GM21360 (cell line): Measurements from ENCODE around the gene NCBP1.
"Not testable (repeated sequence)": the region's sequence is repeated elsewhere in the genome, so short reads cannot be mapped to it uniquely, and the experiment has no call there.

Experiments
- ATAC-seq: cut with Tn5 transposase; IDR thresholded peaks from one replicate; pipeline ENCODE4 v1.9.1; 2021; ENCODE audit warnings: mild to moderate bottlenecking, moderate library complexity; ENCODE audit not compliant: unreplicated experiment

The NCBP1 gene

GRCh38 chr9:97622483-97622882 is 11.1 kb upstream of the NCBP1 start:
- ATAC-seq, result not testable (repeated sequence)

GRCh38 chr9:97623946-97624345 is 9.7 kb upstream of the NCBP1 start:
- ATAC-seq, result no peak

- ATAC-seq, result no peak
These were observed 8.0 kb upstream of the NCBP1 start for GRCh38 chr9:97625620-97626019.

- no peak for ATAC-seq
These were observed 6.0 kb upstream of the NCBP1 start for GRCh38 chr9:97627624-97628023.

- no peak for ATAC-seq
These were observed 5.0 kb upstream of the NCBP1 start for GRCh38 chr9:97628668-97629067.

GRCh38 chr9:97629156-97629555 is 4.5 kb upstream of the NCBP1 start:
- ATAC-seq, result no peak

GRCh38 chr9:97630591-97630990 is 3.0 kb upstream of the NCBP1 start:
- no peak for ATAC-seq

GRCh38 chr9:97632248-97632984 is 1.2 kb upstream of the NCBP1 start:
- peak; percentile 1 for ATAC-seq

- ATAC-seq, result no peak
These were observed 354 bp downstream of the NCBP1 start for GRCh38 chr9:97633859-97634490.

GRCh38 chr9:97635026-97635425 is 1.4 kb downstream of the NCBP1 start:
- ATAC-seq, result no peak

- no peak for ATAC-seq
These were observed 3.3 kb downstream of the NCBP1 start for GRCh38 chr9:97636903-97637302.

GRCh38 chr9:97638666-97639065 is 5.0 kb downstream of the NCBP1 start:
- no peak for ATAC-seq

- no peak for ATAC-seq
These were observed 6.7 kb downstream of the NCBP1 start for GRCh38 chr9:97640325-97640724.

GRCh38 chr9:97645720-97646119 is 12.1 kb downstream of the NCBP1 start:
- no peak for ATAC-seq

- no peak for ATAC-seq
These were observed 14.4 kb downstream of the NCBP1 start for GRCh38 chr9:97647996-97648395.

- ATAC-seq, result no peak
These were observed 18.0 kb downstream of the NCBP1 start for GRCh38 chr9:97651646-97652045.

- ATAC-seq, result no peak
These were observed 25.1 kb downstream of the NCBP1 start for GRCh38 chr9:97658707-97659106.

GRCh38 chr9:97659771-97660170 is 26.1 kb downstream of the NCBP1 start:
- no peak for ATAC-seq

- no peak for ATAC-seq
These were observed 26.7 kb downstream of the NCBP1 start for GRCh38 chr9:97660340-97660739.

GRCh38 chr9:97660847-97661246 is 27.2 kb downstream of the NCBP1 start:
- ATAC-seq, result no peak

- no peak for ATAC-seq
These were observed 32.1 kb downstream of the NCBP1 start for GRCh38 chr9:97665742-97666141.

- no peak for ATAC-seq
These were observed 33.5 kb downstream of the NCBP1 start for GRCh38 chr9:97666907-97667686.
